GM12892 (cell line): ENCODE measurements around the gene CCDC34.

Source experiments
- POLR2A ChIP-seq: IDR thresholded peaks from 2 replicates; pipeline ENCODE4 v1.6.1; 2011; ENCODE audit warnings: low read depth, low read length, control low read depth
- TAF1 ChIP-seq: IDR thresholded peaks from 2 replicates; pipeline ENCODE4 v1.6.1; 2011; ENCODE audit warnings: low read depth, mild to moderate bottlenecking, control low read depth, low read length, borderline replicate concordance

GRCh38 chr11:27390318-27391295, 27.6 kb upstream of the CCDC34 start:
- TF ChIP-seq POLR2A: no peak
- TF ChIP-seq TAF1: no peak
